Activated CD4-positive, alpha-beta memory T cell treated with anti-CD3 and anti-CD28 coated beads for 36 hours (primary cell): ENCODE results near the gene RAB11FIP2. TPM values are rescaled to one million over a fixed set of nuclear protein-coding genes. Genes with fewer than 3 reads are reported as not detected.

Experiments used
- CTCF ChIA-PET: fragments of 350-600 bp; sonication (Branson Sonifier 250); formaldehyde crosslinking; loops from one replicate; lab custom pipeline; 2021; ENCODE audit warnings: antibody characterized with exemption, inconsistent platforms; lab: Charles Lee
- POLR2A ChIA-PET: fragments of 350-600 bp; sonication (Branson Sonifier 250); formaldehyde crosslinking; loops from one replicate; lab custom pipeline; 2021; ENCODE audit warnings: antibody characterized with exemption; lab: Charles Lee
- DNase-seq: peaks from one replicate; pipeline ENCODE4 v3.0.0-alpha.2; 2020
- H3K27ac Mint-ChIP-seq: one replicate; pipeline ENCODE4 v1.8.0; 2021; ENCODE audit warnings: mixed read lengths
- H3K27me3 Mint-ChIP-seq: one replicate; pipeline ENCODE4 v1.8.0; 2021; ENCODE audit warnings: mixed read lengths
- H3K36me3 Mint-ChIP-seq: one replicate; pipeline ENCODE4 v1.8.0; 2021; ENCODE audit warnings: mixed read lengths
- H3K4me1 Mint-ChIP-seq: one replicate; pipeline ENCODE4 v1.8.0; 2021; ENCODE audit warnings: low read depth, mixed read lengths
- H3K4me3 Mint-ChIP-seq: one replicate; pipeline ENCODE4 v1.8.0; 2021; ENCODE audit warnings: mild to moderate bottlenecking, mixed read lengths
- H3K9me3 Mint-ChIP-seq: one replicate; pipeline ENCODE4 v1.8.0; 2021; ENCODE audit warnings: mixed read lengths
- intact Hi-C: fragments of 100-400 bp; cut with micrococcal nuclease; formaldehyde crosslinking; loops from one replicate; pipeline ENCODE4 v1.15.1; 2023
- total RNA-seq, 2 experiments: library from RNA; stranded (reverse); gene quantifications; one replicate each; pipeline ENCODE4 v1.2.3, GENCODE V29; 2021

Gene RAB11FIP2
- total RNA-seq, 2 experiments from 2014 or later, result 7.5 to 9.4 TPM

- H3K27me3 Mint-ChIP-seq, result no peaks in the 10 kb centered on the region
- peaks cover 31% of the 10 kb centered on the region for H3K36me3 Mint-ChIP-seq
- H3K4me1 Mint-ChIP-seq, result peaks cover 4% of the 10 kb centered on the region
- no peak overlapping the region for H3K4me3 Mint-ChIP-seq
- ChIA-PET POLR2A (no interaction called here), CTCF (no interaction called here)
- H3K27ac Mint-ChIP-seq, result no peak overlapping the region
- H3K9me3 Mint-ChIP-seq, result no peaks in the 10 kb centered on the region
- intact Hi-C loops, result no loop called here
- DNase-seq, result no peak
Measured at GRCh38 chr10:117997673-117998072, 49.1 kb downstream of the RAB11FIP2 start.

GRCh38 chr10:117996709-117997108, 50.0 kb downstream of the RAB11FIP2 start:
- no peak overlapping the region for H3K27ac Mint-ChIP-seq
- no peaks in the 10 kb centered on the region for H3K4me1 Mint-ChIP-seq
- ChIA-PET CTCF (interaction anchor here (0.6 kb wide), 1 partner anchor 125 kb away, joined by 3 read pairs; no protein-coding TSS in a partner anchor), POLR2A (no interaction called here)
- H3K4me3 Mint-ChIP-seq, result no peak overlapping the region
- H3K27me3 Mint-ChIP-seq, result no peaks in the 10 kb centered on the region
- H3K9me3 Mint-ChIP-seq, result no peaks in the 10 kb centered on the region
- peaks cover 26% of the 10 kb centered on the region for H3K36me3 Mint-ChIP-seq
- intact Hi-C loops, result no loop called here
- no peak for DNase-seq

GRCh38 chr10:117994771-117995170, 52.0 kb downstream of the RAB11FIP2 start:
- intact Hi-C loops, result no loop called here
- ChIA-PET CTCF (no interaction called here), POLR2A (no interaction called here)
- Mint-ChIP-seq H3K36me3 (peaks cover 14% of the 10 kb centered on the region), H3K4me3 (no peak overlapping the region), H3K4me1 (no peaks in the 10 kb centered on the region), H3K27ac (no peak overlapping the region), H3K9me3 (no peaks in the 10 kb centered on the region), H3K27me3 (no peaks in the 10 kb centered on the region)
- no peak for DNase-seq

GRCh38 chr10:117993166-117993565, 53.6 kb downstream of the RAB11FIP2 start:
- ChIA-PET POLR2A (no interaction called here), CTCF (no interaction called here)
- Mint-ChIP-seq H3K36me3 (peaks cover 9% of the 10 kb centered on the region), H3K4me1 (no peaks in the 10 kb centered on the region), H3K27me3 (no peaks in the 10 kb centered on the region), H3K27ac (no peak overlapping the region), H3K4me3 (no peak overlapping the region), H3K9me3 (peaks cover 3% of the 10 kb centered on the region)
- intact Hi-C loops, result no loop called here
- DNase-seq, result no peak

- Mint-ChIP-seq H3K27ac (no peak overlapping the region), H3K9me3 (peaks cover 15% of the 10 kb centered on the region), H3K27me3 (no peaks in the 10 kb centered on the region), H3K4me3 (no peak overlapping the region), H3K36me3 (peaks cover 9% of the 10 kb centered on the region), H3K4me1 (no peaks in the 10 kb centered on the region)
- ChIA-PET CTCF (no interaction called here), POLR2A (no interaction called here)
- no peak for DNase-seq
- intact Hi-C loops, result no loop called here
Measured at GRCh38 chr10:117991701-117992100, 55.0 kb downstream of the RAB11FIP2 start.

GRCh38 chr10:117989962-117990361, 56.8 kb downstream of the RAB11FIP2 start:
- Mint-ChIP-seq H3K4me3 (no peak overlapping the region), H3K27me3 (no peaks in the 10 kb centered on the region), H3K27ac (no peak overlapping the region), H3K4me1 (no peaks in the 10 kb centered on the region), H3K36me3 (peaks cover 5% of the 10 kb centered on the region), H3K9me3 (peaks cover 24% of the 10 kb centered on the region)
- ChIA-PET POLR2A (no interaction called here), CTCF (no interaction called here)
- intact Hi-C loops, result no loop called here
- no peak for DNase-seq

- Mint-ChIP-seq H3K27me3 (no peaks in the 10 kb centered on the region), H3K27ac (no peak overlapping the region), H3K4me3 (no peak overlapping the region), H3K4me1 (no peaks in the 10 kb centered on the region), H3K36me3 (peaks cover 3% of the 10 kb centered on the region), H3K9me3 (peaks cover 24% of the 10 kb centered on the region)
- intact Hi-C loops, result no loop called here
- CTCF ChIA-PET, result no interaction called here
- no peak for DNase-seq
- POLR2A ChIA-PET, result no interaction called here
Measured at GRCh38 chr10:117988814-117989213, 57.9 kb downstream of the RAB11FIP2 start.

- Mint-ChIP-seq H3K27ac (no peak overlapping the region), H3K4me1 (no peaks in the 10 kb centered on the region), H3K36me3 (peaks cover 3% of the 10 kb centered on the region), H3K9me3 (peaks cover 24% of the 10 kb centered on the region), H3K27me3 (peaks cover 2% of the 10 kb centered on the region), H3K4me3 (no peak overlapping the region)
- CTCF ChIA-PET, result no interaction called here
- POLR2A ChIA-PET, result no interaction called here
- intact Hi-C loops, result no loop called here
- no peak for DNase-seq
Measured at GRCh38 chr10:117987244-117987909, 59.4 kb downstream of the RAB11FIP2 start.

GRCh38 chr10:117983961-117984360, 62.8 kb downstream of the RAB11FIP2 start:
- Mint-ChIP-seq H3K4me1 (no peaks in the 10 kb centered on the region), H3K36me3 (peaks cover 3% of the 10 kb centered on the region), H3K27ac (no peak overlapping the region), H3K9me3 (peaks cover 24% of the 10 kb centered on the region), H3K27me3 (peaks cover 2% of the 10 kb centered on the region), H3K4me3 (no peak overlapping the region)
- ChIA-PET POLR2A (no interaction called here), CTCF (no interaction called here)
- intact Hi-C loops, result no loop called here
- DNase-seq, result no peak

GRCh38 chr10:117980755-117981702, 65.7 kb downstream of the RAB11FIP2 start:
- POLR2A ChIA-PET, result no interaction called here
- H3K4me3 Mint-ChIP-seq, result no peak overlapping the region
- H3K36me3 Mint-ChIP-seq, result no peaks in the 10 kb centered on the region
- CTCF ChIA-PET, result no interaction called here
- H3K27me3 Mint-ChIP-seq, result peaks cover 2% of the 10 kb centered on the region
- no peak for DNase-seq
- H3K9me3 Mint-ChIP-seq, result peaks cover 4% of the 10 kb centered on the region
- no peak overlapping the region for H3K27ac Mint-ChIP-seq
- intact Hi-C loops, result no loop called here
- H3K4me1 Mint-ChIP-seq, result no peaks in the 10 kb centered on the region

- H3K4me1 Mint-ChIP-seq, result no peaks in the 10 kb centered on the region
- peaks cover 3% of the 10 kb centered on the region for H3K9me3 Mint-ChIP-seq
- H3K27ac Mint-ChIP-seq, result no peak overlapping the region
- no peak overlapping the region for H3K4me3 Mint-ChIP-seq
- ChIA-PET POLR2A (no interaction called here), CTCF (no interaction called here)
- H3K36me3 Mint-ChIP-seq, result no peaks in the 10 kb centered on the region
- H3K27me3 Mint-ChIP-seq, result peaks cover 2% of the 10 kb centered on the region
- DNase-seq, result no peak
- intact Hi-C loops, result no loop called here
Measured at GRCh38 chr10:117980216-117980615, 66.5 kb downstream of the RAB11FIP2 start.

- H3K36me3 Mint-ChIP-seq, result no peaks in the 10 kb centered on the region
- ChIA-PET POLR2A (no interaction called here), CTCF (no interaction called here)
- H3K4me3 Mint-ChIP-seq, result no peak overlapping the region
- H3K27ac Mint-ChIP-seq, result no peak overlapping the region
- intact Hi-C loops, result no loop called here
- H3K27me3 Mint-ChIP-seq, result peaks cover 22% of the 10 kb centered on the region
- DNase-seq, result no peak
- no peaks in the 10 kb centered on the region for H3K9me3 Mint-ChIP-seq
- H3K4me1 Mint-ChIP-seq, result no peaks in the 10 kb centered on the region
Measured at GRCh38 chr10:117972168-117972837, 74.4 kb downstream of the RAB11FIP2 start.
